ENCODE data around the gene TP53AIP1.

Gene TP53AIP1

DNA sequence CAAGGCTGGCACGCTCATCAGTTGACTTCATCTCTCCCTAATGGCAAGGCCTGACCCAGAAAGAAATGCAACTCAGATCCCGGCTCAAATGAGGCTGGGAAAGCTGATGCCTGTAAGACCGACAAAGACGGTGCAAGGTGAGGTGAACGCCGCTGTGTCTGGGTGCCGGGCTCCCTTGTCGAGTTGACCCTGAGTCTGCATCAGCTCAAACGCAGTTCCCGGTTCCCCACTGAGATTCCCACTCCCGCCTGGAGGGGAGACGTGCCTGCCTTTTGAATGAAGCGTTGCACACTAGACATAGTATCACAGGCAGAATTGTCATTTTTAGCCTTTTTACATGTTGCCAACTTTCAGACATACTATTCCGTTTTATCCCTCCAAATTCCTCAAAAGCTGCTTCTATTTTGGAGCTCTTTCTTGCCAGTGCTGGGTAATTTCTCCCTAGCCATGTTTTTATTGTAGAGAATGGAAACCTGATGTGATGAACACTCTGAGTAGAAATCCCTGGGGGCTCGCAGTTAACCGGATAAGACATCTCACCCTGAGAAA is 831 bp upstream of the TP53AIP1 start:
- no peak overlapping the region for H3K27ac ChIP-seq (ENCODE audit: low read depth, low read length)
- H3K9ac ChIP-seq (ENCODE audit: low read length) = no peak overlapping the region
- H3K36me3 ChIP-seq (ENCODE audit: control insufficient read depth, insufficient read depth, low read length) = no peaks in the 10 kb centered on the region
- no peaks in the 10 kb centered on the region; the same call in 1 of the 2 replicates for H3K4me1 ChIP-seq (ENCODE audit: control insufficient read depth, insufficient read depth, low read length)
- H3K4me3 ChIP-seq (ENCODE audit: low read depth, low read length) = no peak overlapping the region
- no peaks in the 10 kb centered on the region for H3K9me3 ChIP-seq (ENCODE audit: control insufficient read depth, insufficient read depth, low read depth, low read length)
- peaks cover 28% of the 10 kb centered on the region for H3K27me3 ChIP-seq (ENCODE audit: control insufficient read depth, insufficient read depth, low read length)

DNA sequence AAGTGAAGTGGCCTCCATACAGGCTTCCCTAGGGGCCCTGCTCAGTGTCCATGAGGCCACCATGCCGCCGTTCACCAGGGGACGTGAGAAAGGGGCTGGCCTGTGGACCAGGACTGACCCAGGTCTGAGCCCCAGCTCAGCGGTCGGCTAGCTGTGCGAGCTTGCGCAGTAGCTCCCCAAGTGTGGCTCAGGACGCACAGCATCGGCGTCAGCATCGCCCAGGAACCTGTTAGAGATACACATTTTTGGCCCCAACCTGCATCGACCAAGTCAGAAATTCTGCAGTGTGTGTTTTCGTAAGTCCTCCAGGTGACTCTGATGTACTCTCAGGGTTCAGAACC is 429 bp downstream of the TP53AIP1 start:
- no peak overlapping the region for H3K27ac ChIP-seq (ENCODE audit: low read depth, low read length)
- peaks cover 39% of the 10 kb centered on the region for H3K27me3 ChIP-seq (ENCODE audit: control insufficient read depth, insufficient read depth, low read length)
- H3K4me3 ChIP-seq (ENCODE audit: low read depth, low read length) = no peak overlapping the region
- no peaks in the 10 kb centered on the region for H3K9me3 ChIP-seq (ENCODE audit: control insufficient read depth, insufficient read depth, low read depth, low read length)
- peaks cover 2% of the 10 kb centered on the region; the same call in 1 of the 2 replicates for H3K4me1 ChIP-seq (ENCODE audit: control insufficient read depth, insufficient read depth, low read length)
- no peaks in the 10 kb centered on the region for H3K36me3 ChIP-seq (ENCODE audit: control insufficient read depth, insufficient read depth, low read length)
- no peak overlapping the region for H3K9ac ChIP-seq (ENCODE audit: low read length)

DNA sequence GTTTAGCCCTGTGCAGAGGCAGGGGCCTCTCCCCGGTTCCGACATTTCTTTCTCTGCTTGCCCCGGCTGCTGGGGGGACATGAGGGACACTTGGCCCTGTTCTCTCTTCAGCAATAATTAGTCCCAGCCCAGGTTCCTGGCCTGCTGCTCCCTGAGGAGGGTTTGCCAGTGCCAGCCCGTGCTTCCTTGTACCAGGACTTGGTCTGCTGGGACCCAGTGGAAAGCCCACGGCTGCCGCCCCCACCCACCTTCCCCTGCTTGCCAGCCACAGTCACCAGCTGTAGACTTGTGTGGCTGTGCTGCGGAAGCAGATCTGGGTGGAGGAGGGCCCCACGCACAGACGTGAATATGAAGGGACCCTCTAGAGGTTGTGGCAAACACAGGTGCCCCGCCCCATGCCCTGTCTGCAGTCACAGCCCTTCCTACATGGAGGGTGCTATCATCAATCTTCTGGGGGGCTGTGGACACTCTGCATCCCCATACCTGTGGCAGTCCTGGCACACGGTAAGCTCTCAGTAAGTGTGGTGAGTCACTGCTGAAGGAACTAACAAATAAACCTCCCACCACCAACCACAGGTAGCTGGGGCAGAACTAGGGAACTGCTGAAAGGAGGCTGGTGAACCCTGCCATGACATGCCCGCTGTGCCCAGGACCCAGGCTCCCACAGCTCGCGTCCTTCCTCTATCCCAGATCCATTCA is 949 bp downstream of the TP53AIP1 start:
- H3K9ac ChIP-seq (ENCODE audit: low read length) = no peak overlapping the region

DNA sequence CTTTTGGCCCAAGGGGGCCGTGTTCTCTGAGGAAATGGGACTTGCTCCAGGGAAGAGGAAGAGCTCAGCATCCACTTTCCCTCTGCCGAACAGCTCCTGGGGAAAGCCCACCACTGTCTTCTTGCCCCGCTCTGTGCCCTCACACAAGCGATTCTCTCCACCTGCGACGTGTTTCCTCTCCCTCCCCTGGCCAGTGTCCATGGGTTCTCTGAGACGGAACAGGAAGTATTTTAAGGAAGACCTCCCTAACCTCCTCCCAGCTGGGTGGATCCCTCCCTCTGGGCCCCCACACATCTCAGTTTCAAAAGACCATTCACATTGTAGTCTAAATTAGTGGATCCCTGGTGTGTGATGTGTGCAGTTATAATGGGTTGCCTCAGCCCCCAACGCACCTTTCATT is 1.6 kb downstream of the TP53AIP1 start:
- Histone ChIP-seq H3K36me3 (ENCODE audit: control insufficient read depth, insufficient read depth, low read length) (no peaks in the 10 kb centered on the region), H3K27me3 (ENCODE audit: control insufficient read depth, insufficient read depth, low read length) (peaks cover 41% of the 10 kb centered on the region), H3K9me3 (ENCODE audit: control insufficient read depth, insufficient read depth, low read depth, low read length) (no peaks in the 10 kb centered on the region), H3K4me1 (ENCODE audit: control insufficient read depth, insufficient read depth, low read length) (peaks cover 10% of the 10 kb centered on the region), H3K27ac (ENCODE audit: low read depth, low read length) (no peak overlapping the region), H3K9ac (ENCODE audit: low read length) (no peak overlapping the region), H3K4me3 (ENCODE audit: low read depth, low read length) (no peak overlapping the region)

More for the DNA sequence above, 949 bp downstream of the TP53AIP1 start:
- H3K27ac ChIP-seq (ENCODE audit: low read depth, low read length) = no peak overlapping the region
- H3K9me3 ChIP-seq (ENCODE audit: control insufficient read depth, insufficient read depth, low read depth, low read length) = no peaks in the 10 kb centered on the region
- H3K4me3 ChIP-seq (ENCODE audit: low read depth, low read length) = no peak overlapping the region
- H3K27me3 ChIP-seq (ENCODE audit: control insufficient read depth, insufficient read depth, low read length) = peaks cover 41% of the 10 kb centered on the region
- no peaks in the 10 kb centered on the region for H3K36me3 ChIP-seq (ENCODE audit: control insufficient read depth, insufficient read depth, low read length)
- peaks cover 7% of the 10 kb centered on the region for H3K4me1 ChIP-seq (ENCODE audit: control insufficient read depth, insufficient read depth, low read length)

DNA sequence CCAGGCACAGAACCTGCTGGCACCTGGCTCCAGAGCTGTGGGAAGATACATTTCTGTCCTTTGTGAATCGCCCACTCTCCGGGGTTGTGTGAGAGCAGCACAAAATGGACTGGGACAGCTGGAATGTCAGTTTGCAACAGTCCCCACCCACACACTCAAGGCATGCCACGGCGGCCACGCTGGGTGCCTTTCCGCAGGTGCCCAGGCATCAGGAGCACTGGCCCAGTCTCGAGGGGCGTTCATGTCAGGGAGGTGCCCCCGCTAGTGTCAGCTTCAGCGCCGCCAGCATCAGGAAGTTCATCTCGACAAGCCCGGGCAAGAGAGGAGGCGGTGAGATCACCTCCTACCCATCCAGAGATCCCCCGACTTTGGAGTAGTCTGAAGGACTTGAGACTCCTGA is 2.1 kb downstream of the TP53AIP1 start:
- Histone ChIP-seq H3K36me3 (ENCODE audit: control insufficient read depth, insufficient read depth, low read length) (no peaks in the 10 kb centered on the region), H3K27me3 (ENCODE audit: control insufficient read depth, insufficient read depth, low read length) (peaks cover 41% of the 10 kb centered on the region), H3K4me3 (ENCODE audit: low read depth, low read length) (no peak overlapping the region), H3K9me3 (ENCODE audit: control insufficient read depth, insufficient read depth, low read depth, low read length) (no peaks in the 10 kb centered on the region), H3K9ac (ENCODE audit: low read length) (no peak overlapping the region), H3K4me1 (ENCODE audit: control insufficient read depth, insufficient read depth, low read length) (peaks cover 10% of the 10 kb centered on the region), H3K27ac (ENCODE audit: low read depth, low read length) (no peak overlapping the region)

DNA sequence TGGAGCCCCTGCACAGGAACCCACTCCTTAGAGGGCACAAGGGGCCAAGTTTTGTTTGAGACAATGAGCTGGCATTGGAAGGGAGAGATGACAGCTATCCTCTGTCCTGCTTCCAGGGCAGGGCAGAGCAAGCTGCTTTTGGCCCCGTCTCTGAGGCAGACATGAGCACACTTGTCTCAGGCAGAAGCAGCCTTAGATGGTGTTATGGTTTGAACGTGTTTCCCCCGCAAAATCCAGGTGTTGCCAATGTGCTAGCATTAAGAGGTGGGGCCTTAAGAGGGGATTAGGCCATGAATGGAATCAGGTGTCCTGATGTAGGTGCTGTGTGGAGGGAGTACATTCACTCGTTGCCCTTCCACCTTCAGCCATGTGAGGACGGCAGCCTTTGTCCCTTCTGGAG is 2.5 kb downstream of the TP53AIP1 start:
- Histone ChIP-seq H3K27ac (ENCODE audit: low read depth, low read length) (no peak overlapping the region), H3K4me3 (ENCODE audit: low read depth, low read length) (no peak overlapping the region), H3K36me3 (ENCODE audit: control insufficient read depth, insufficient read depth, low read length) (no peaks in the 10 kb centered on the region), H3K9ac (ENCODE audit: low read length) (no peak overlapping the region), H3K9me3 (ENCODE audit: control insufficient read depth, insufficient read depth, low read depth, low read length) (no peaks in the 10 kb centered on the region), H3K27me3 (ENCODE audit: control insufficient read depth, insufficient read depth, low read length) (peaks cover 41% of the 10 kb centered on the region), H3K4me1 (ENCODE audit: control insufficient read depth, insufficient read depth, low read length) (peaks cover 10% of the 10 kb centered on the region)

DNA sequence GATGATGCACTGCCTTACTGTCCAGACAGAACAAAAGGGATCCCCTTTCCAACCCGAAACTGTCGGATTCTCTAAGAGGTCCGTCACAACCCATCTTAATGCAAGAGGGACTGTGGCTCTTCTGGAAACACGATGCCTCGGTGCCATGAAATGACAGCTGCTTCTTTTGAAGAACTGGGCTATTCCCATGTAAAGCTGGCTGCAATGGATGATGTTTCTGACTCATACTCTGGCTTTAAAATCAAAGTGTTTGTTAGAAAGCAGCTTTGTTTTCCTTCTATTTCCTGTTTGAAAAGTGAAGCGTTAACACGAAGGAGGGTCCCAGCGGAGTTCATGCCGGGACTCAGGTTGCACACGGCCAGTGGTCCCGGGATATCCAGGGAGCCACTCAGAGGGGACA is 3.1 kb downstream of the TP53AIP1 start:
- Histone ChIP-seq H3K9me3 (ENCODE audit: control insufficient read depth, insufficient read depth, low read depth, low read length) (no peaks in the 10 kb centered on the region), H3K36me3 (ENCODE audit: control insufficient read depth, insufficient read depth, low read length) (no peaks in the 10 kb centered on the region), H3K27me3 (ENCODE audit: control insufficient read depth, insufficient read depth, low read length) (peaks cover 43% of the 10 kb centered on the region), H3K27ac (ENCODE audit: low read depth, low read length) (no peak overlapping the region), H3K4me3 (ENCODE audit: low read depth, low read length) (no peak overlapping the region), H3K4me1 (ENCODE audit: control insufficient read depth, insufficient read depth, low read length) (peaks cover 10% of the 10 kb centered on the region), H3K9ac (ENCODE audit: low read length) (no peak overlapping the region)

DNA sequence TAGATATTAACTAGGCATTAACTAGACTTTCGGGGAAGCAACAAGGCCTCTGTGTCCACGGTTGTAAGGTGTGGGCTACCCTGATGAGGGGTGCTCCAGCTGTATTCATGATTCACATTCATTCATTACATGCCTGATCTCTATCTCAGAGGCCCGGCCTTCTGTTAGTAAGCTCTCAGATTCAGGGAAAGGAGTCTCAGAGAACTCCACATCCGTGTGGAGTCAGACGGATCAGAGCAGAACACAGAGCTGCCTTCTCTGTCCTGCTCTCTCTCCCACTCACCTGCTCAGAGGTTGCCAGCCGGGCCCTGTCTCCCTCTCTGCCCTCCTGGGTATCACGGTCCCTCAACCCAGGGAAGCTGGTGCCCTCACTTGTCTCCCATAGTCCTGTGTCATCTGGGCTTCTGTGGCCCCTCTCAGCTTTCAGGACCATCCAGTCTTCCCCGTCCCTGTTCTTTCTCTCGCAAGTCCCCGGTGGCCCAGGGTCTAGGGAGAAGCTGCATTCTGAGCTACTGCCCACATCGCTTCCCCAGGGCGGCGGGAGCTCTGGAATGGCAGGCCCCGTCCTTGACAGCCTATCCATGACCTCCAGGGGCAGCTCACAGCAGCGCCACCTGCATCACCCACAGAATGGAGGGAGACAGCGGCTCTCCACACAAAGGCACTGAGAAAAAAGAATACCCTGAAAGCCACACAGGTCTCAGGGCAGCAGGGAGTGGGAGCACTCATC is 4.3 kb downstream of the TP53AIP1 start:
- no peak overlapping the region for H3K27ac ChIP-seq (ENCODE audit: low read depth, low read length)
- H3K4me3 ChIP-seq (ENCODE audit: low read depth, low read length) = no peak overlapping the region
- H3K27me3 ChIP-seq (ENCODE audit: control insufficient read depth, insufficient read depth, low read length) = peaks cover 55% of the 10 kb centered on the region
- no peak overlapping the region for H3K9ac ChIP-seq (ENCODE audit: low read length)
- no peaks in the 10 kb centered on the region for H3K9me3 ChIP-seq (ENCODE audit: control insufficient read depth, insufficient read depth, low read depth, low read length)
- H3K4me1 ChIP-seq (ENCODE audit: control insufficient read depth, insufficient read depth, low read length) = peaks cover 10% of the 10 kb centered on the region
- H3K36me3 ChIP-seq (ENCODE audit: control insufficient read depth, insufficient read depth, low read length) = no peaks in the 10 kb centered on the region

DNA sequence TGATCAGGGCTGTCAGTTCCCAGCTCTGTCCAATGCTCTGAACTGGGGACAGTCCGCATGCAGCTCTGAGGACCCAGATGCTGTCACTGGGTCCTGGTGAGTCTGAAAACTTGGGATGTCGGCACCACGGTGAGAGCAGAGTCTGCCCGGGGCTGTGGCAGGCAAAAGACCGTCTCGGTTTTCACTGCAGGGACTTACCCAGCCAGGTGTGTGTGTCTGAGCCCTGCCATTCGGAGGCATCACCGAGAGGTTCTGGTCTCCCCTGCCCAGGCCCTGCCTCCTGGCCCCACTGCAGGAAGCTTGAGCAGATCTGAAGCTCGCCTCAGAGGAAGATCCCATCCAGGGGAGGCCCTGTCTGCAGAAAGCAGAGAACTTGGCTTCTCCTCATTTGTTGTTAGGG is 5.2 kb downstream of the TP53AIP1 start:
- Histone ChIP-seq H3K9ac (ENCODE audit: low read length) (no peak overlapping the region), H3K36me3 (ENCODE audit: control insufficient read depth, insufficient read depth, low read length) (no peaks in the 10 kb centered on the region), H3K27me3 (ENCODE audit: control insufficient read depth, insufficient read depth, low read length) (peaks cover 61% of the 10 kb centered on the region)

DNA sequence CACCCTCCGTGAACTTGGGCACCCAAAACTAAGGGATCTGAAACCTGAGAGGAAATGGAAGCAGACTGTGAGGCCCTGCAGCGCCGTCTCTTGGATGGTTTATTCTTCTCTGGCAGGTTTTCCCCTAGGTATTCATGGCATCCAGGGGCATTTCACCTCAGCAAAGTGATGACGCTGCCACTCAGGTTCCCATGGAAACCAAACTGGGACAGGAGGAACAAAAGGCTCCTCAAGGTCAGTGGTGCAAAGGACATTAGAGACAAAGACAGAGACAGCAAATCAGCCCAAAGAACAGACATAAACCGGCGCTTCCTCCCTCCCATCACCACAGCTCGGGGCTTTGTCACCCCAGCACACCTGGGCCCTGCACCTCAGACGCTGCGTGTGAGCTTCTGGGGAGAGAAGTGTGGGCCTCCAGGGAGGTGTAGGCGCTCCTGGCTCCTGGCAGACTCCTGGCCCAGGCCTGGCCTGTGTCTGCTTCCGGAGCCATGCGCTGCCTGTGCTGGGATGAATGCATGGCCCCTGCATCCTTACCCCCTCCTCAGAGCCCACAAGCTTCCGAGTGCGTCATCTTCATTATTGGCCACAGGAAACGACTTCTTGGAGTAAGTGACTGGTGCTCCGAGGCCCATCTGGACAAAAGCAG is 5.9 kb downstream of the TP53AIP1 start:
- Histone ChIP-seq H3K4me1 (ENCODE audit: control insufficient read depth, insufficient read depth, low read length) (peaks cover 10% of the 10 kb centered on the region), H3K27ac (ENCODE audit: low read depth, low read length) (no peak overlapping the region), H3K27me3 (ENCODE audit: control insufficient read depth, insufficient read depth, low read length) (peaks cover 66% of the 10 kb centered on the region), H3K9me3 (ENCODE audit: control insufficient read depth, insufficient read depth, low read depth, low read length) (no peaks in the 10 kb centered on the region), H3K4me3 (ENCODE audit: low read depth, low read length) (no peak overlapping the region), H3K36me3 (ENCODE audit: control insufficient read depth, insufficient read depth, low read length) (no peaks in the 10 kb centered on the region), H3K9ac (ENCODE audit: low read length) (no peak overlapping the region)

More for the DNA sequence above, 5.2 kb downstream of the TP53AIP1 start:
- H3K9me3 ChIP-seq (ENCODE audit: control insufficient read depth, insufficient read depth, low read depth, low read length) = no peaks in the 10 kb centered on the region
- no peak overlapping the region for H3K4me3 ChIP-seq (ENCODE audit: low read depth, low read length)
- H3K4me1 ChIP-seq (ENCODE audit: control insufficient read depth, insufficient read depth, low read length) = peaks cover 10% of the 10 kb centered on the region
- H3K27ac ChIP-seq (ENCODE audit: low read depth, low read length) = no peak overlapping the region

DNA sequence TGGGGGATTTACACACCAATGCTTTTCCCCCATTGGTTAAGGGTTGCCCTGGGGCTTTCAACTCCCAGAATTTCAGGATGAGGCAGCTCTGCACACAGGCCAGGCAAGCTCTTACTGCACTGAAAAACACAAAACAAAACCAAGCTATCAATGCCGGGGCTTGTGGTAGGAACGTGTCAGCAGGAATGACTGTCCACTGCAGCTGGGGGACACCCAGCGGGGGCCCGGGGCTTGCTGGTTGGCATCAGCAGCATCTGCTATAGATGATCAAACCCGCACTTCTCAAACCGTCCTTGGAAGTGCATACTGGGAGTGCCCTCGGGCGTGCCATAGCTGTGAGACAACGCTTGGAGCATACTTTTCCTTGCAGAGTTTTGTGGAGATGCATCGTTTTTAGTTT is 7.7 kb downstream of the TP53AIP1 start:
- H3K9ac ChIP-seq (ENCODE audit: low read length) = no peak overlapping the region
- peaks cover 64% of the 10 kb centered on the region for H3K27me3 ChIP-seq (ENCODE audit: control insufficient read depth, insufficient read depth, low read length)
- no peaks in the 10 kb centered on the region for H3K36me3 ChIP-seq (ENCODE audit: control insufficient read depth, insufficient read depth, low read length)
- no peak overlapping the region for H3K4me3 ChIP-seq (ENCODE audit: low read depth, low read length)
- no peaks in the 10 kb centered on the region for H3K9me3 ChIP-seq (ENCODE audit: control insufficient read depth, insufficient read depth, low read depth, low read length)
- H3K4me1 ChIP-seq (ENCODE audit: control insufficient read depth, insufficient read depth, low read length) = peaks cover 12% of the 10 kb centered on the region
- no peak overlapping the region for H3K27ac ChIP-seq (ENCODE audit: low read depth, low read length)

All from HUES6 (cell line).